HEK293 (cell line): ENCODE results near the gene FAM107A.

Source experiments
- ATF2 ChIP-seq: fragments of 450-650 bp; formaldehyde crosslinking; IDR thresholded peaks from 2 replicates; pipeline ENCODE4 v1.5.1; 2016; ENCODE audit warnings: missing biosample characterization, missing genetic modification characterization, low read depth
- BCL11A ChIP-seq: fragments of 450-650 bp; formaldehyde crosslinking; IDR thresholded peaks from 2 replicates; pipeline ENCODE4 v1.5.1; 2016; ENCODE audit warnings: low read depth, missing biosample characterization, missing genetic modification characterization
- GLI4 ChIP-seq: fragments of 450-650 bp; formaldehyde crosslinking; IDR thresholded peaks from 2 replicates; pipeline ENCODE4 v1.5.1; 2016; ENCODE audit warnings: missing biosample characterization, missing genetic modification characterization
- PATZ1 ChIP-seq: fragments of 450-650 bp; formaldehyde crosslinking; IDR thresholded peaks from 2 replicates; pipeline ENCODE4 v1.5.1; 2016; ENCODE audit warnings: missing biosample characterization, missing genetic modification characterization
- ZBTB10 ChIP-seq: fragments of 450-650 bp; formaldehyde crosslinking; IDR thresholded peaks from 2 replicates; pipeline ENCODE4 v1.5.1; 2016; ENCODE audit warnings: missing biosample characterization, missing genetic modification characterization
- ZBTB17 ChIP-seq: fragments of 450-650 bp; formaldehyde crosslinking; IDR thresholded peaks from 2 replicates; pipeline ENCODE4 v1.5.1; 2016; ENCODE audit warnings: missing biosample characterization, missing genetic modification characterization
- ZBTB48 ChIP-seq: fragments of 450-650 bp; formaldehyde crosslinking; IDR thresholded peaks from 2 replicates; pipeline ENCODE4 v1.5.1; 2016; ENCODE audit warnings: missing biosample characterization, missing genetic modification characterization
- ZNF202 ChIP-seq: fragments of 450-650 bp; formaldehyde crosslinking; IDR thresholded peaks from 2 replicates; pipeline ENCODE4 v1.5.1; 2016; ENCODE audit warnings: missing biosample characterization, missing genetic modification characterization, borderline replicate concordance
- ZNF214 ChIP-seq: fragments of 450-650 bp; formaldehyde crosslinking; IDR thresholded peaks from 2 replicates; pipeline ENCODE4 v1.5.1; 2017; ENCODE audit warnings: missing biosample characterization, mild to moderate bottlenecking, missing genetic modification characterization, borderline replicate concordance
- ZNF473 ChIP-seq: fragments of 450-650 bp; formaldehyde crosslinking; IDR thresholded peaks from 2 replicates; pipeline ENCODE4 v1.5.1; 2017; ENCODE audit warnings: missing biosample characterization, missing genetic modification characterization
- ZNF561 ChIP-seq: fragments of 450-650 bp; IDR thresholded peaks from 2 replicates; pipeline ENCODE4 v1.5.1; 2018; ENCODE audit warnings: missing biosample characterization, missing genetic modification characterization, borderline replicate concordance
- ZNF624 ChIP-seq: fragments of 450-650 bp; formaldehyde crosslinking; IDR thresholded peaks from 2 replicates; pipeline ENCODE4 v1.5.1; 2017; ENCODE audit warnings: missing biosample characterization, missing genetic modification characterization
- ZNF626 ChIP-seq: fragments of 450-650 bp; sonication (Bioruptor Pico); formaldehyde crosslinking; IDR thresholded peaks from 2 replicates; pipeline ENCODE4 v1.5.1; 2018; ENCODE audit warnings: missing biosample characterization, missing genetic modification characterization, inconsistent platforms
- ZNF664 ChIP-seq: fragments of 450-650 bp; formaldehyde crosslinking; IDR thresholded peaks from 2 replicates; pipeline ENCODE4 v1.5.1; 2016; ENCODE audit warnings: missing biosample characterization, missing genetic modification characterization
- ZNF670 ChIP-seq: fragments of 450-650 bp; formaldehyde crosslinking; IDR thresholded peaks from 2 replicates; pipeline ENCODE4 v1.5.1; 2016; ENCODE audit warnings: missing biosample characterization, missing genetic modification characterization, low read depth
- ZNF707 ChIP-seq: fragments of 450-650 bp; formaldehyde crosslinking; IDR thresholded peaks from 2 replicates; pipeline ENCODE4 v1.5.1; 2016; ENCODE audit warnings: missing biosample characterization, missing genetic modification characterization
- ZNF837 ChIP-seq: fragments of 450-650 bp; formaldehyde crosslinking; IDR thresholded peaks from 2 replicates; pipeline ENCODE4 v1.5.1; 2016; ENCODE audit warnings: missing biosample characterization, missing genetic modification characterization
- TF ChIP-seq, protein P1 (sequence below): fragments of 450-650 bp; formaldehyde crosslinking; IDR thresholded peaks from 2 replicates; pipeline ENCODE4 v1.5.1; 2016; ENCODE audit warnings: missing biosample characterization, missing genetic modification characterization, borderline replicate concordance
- TF ChIP-seq, protein P2 (sequence below): fragments of 450-650 bp; formaldehyde crosslinking; IDR thresholded peaks from 2 replicates; pipeline ENCODE4 v1.5.1; 2016; ENCODE audit warnings: missing biosample characterization, missing genetic modification characterization
- TF ChIP-seq, protein P3 (sequence below): fragments of 450-650 bp; formaldehyde crosslinking; IDR thresholded peaks from 2 replicates; pipeline ENCODE4 v1.5.1; 2017; ENCODE audit warnings: missing biosample characterization, missing genetic modification characterization
- TF ChIP-seq, protein P4 (sequence below): fragments of 450-650 bp; formaldehyde crosslinking; IDR thresholded peaks from 2 replicates; pipeline ENCODE4 v1.5.1; 2016; ENCODE audit warnings: missing biosample characterization, missing genetic modification characterization, borderline replicate concordance

Gene FAM107A

GRCh38 chr3:58526515-58526957 lies 50.7 kb downstream of the FAM107A start (continued):
- TF ChIP-seq BCL11A (tag by site-specific recombination) (no peak), ZNF561 (no peak), ZBTB48 (no peak), ZNF707 (tag by site-specific recombination) (no peak), PATZ1 (tag by site-specific recombination) (no peak), ZNF473 (tag by site-specific recombination) (no peak), GLI4 (tag by site-specific recombination) (no peak), ZNF664 (tag by site-specific recombination) (peak; percentile 92), ZBTB17 (tag by site-specific recombination) (0 out of 2 replicates have a peak, but pooled peaks have one; percentile 41), ZNF626 (tag by site-specific recombination) (no peak), ATF2 (tag by site-specific recombination) (0 out of 2 replicates have a peak, but pooled peaks have one; percentile 28), ZBTB10 (tag by site-specific recombination) (no peak), ZNF624 (tag by site-specific recombination) (no peak), ZNF670 (tag by site-specific recombination) (no peak), ZNF214 (tag by site-specific recombination) (no peak), ZNF837 (tag by site-specific recombination) (no peak), ZNF202 (no peak)
- TF ChIP-seq, protein P1, sequence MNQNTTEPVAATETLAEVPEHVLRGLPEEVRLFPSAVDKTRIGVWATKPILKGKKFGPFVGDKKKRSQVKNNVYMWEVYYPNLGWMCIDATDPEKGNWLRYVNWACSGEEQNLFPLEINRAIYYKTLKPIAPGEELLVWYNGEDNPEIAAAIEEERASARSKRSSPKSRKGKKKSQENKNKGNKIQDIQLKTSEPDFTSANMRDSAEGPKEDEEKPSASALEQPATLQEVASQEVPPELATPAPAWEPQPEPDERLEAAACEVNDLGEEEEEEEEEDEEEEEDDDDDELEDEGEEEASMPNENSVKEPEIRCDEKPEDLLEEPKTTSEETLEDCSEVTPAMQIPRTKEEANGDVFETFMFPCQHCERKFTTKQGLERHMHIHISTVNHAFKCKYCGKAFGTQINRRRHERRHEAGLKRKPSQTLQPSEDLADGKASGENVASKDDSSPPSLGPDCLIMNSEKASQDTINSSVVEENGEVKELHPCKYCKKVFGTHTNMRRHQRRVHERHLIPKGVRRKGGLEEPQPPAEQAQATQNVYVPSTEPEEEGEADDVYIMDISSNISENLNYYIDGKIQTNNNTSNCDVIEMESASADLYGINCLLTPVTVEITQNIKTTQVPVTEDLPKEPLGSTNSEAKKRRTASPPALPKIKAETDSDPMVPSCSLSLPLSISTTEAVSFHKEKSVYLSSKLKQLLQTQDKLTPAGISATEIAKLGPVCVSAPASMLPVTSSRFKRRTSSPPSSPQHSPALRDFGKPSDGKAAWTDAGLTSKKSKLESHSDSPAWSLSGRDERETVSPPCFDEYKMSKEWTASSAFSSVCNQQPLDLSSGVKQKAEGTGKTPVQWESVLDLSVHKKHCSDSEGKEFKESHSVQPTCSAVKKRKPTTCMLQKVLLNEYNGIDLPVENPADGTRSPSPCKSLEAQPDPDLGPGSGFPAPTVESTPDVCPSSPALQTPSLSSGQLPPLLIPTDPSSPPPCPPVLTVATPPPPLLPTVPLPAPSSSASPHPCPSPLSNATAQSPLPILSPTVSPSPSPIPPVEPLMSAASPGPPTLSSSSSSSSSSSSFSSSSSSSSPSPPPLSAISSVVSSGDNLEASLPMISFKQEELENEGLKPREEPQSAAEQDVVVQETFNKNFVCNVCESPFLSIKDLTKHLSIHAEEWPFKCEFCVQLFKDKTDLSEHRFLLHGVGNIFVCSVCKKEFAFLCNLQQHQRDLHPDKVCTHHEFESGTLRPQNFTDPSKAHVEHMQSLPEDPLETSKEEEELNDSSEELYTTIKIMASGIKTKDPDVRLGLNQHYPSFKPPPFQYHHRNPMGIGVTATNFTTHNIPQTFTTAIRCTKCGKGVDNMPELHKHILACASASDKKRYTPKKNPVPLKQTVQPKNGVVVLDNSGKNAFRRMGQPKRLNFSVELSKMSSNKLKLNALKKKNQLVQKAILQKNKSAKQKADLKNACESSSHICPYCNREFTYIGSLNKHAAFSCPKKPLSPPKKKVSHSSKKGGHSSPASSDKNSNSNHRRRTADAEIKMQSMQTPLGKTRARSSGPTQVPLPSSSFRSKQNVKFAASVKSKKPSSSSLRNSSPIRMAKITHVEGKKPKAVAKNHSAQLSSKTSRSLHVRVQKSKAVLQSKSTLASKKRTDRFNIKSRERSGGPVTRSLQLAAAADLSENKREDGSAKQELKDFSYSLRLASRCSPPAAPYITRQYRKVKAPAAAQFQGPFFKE (tag by site-specific recombination): no peak
- TF ChIP-seq, protein P2, sequence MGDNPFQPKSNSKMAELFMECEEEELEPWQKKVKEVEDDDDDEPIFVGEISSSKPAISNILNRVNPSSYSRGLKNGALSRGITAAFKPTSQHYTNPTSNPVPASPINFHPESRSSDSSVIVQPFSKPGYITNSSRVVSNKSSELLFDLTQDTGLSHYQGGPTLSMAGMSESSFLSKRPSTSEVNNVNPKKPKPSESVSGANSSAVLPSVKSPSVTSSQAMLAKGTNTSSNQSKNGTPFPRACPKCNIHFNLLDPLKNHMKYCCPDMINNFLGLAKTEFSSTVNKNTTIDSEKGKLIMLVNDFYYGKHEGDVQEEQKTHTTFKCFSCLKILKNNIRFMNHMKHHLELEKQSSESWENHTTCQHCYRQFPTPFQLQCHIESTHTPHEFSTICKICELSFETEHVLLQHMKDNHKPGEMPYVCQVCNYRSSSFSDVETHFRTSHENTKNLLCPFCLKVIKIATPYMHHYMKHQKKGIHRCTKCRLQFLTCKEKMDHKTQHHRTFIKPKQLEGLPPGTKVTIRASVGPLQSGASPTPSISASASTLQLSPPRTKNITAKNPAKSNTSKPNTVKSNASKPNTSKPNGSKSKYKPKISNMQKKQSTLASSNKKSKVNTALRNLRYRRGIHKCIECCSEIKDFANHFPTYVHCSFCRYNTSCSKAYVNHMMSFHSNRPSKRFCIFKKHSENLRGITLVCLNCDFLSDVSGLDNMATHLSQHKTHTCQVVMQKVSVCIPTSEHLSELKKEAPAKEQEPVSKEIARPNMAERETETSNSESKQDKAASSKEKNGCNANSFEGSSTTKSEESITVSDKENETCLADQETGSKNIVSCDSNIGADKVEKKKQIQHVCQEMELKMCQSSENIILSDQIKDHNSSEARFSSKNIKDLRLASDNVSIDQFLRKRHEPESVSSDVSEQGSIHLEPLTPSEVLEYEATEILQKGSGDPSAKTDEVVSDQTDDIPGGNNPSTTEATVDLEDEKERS (tag by site-specific recombination): no peak
- TF ChIP-seq, protein P3, sequence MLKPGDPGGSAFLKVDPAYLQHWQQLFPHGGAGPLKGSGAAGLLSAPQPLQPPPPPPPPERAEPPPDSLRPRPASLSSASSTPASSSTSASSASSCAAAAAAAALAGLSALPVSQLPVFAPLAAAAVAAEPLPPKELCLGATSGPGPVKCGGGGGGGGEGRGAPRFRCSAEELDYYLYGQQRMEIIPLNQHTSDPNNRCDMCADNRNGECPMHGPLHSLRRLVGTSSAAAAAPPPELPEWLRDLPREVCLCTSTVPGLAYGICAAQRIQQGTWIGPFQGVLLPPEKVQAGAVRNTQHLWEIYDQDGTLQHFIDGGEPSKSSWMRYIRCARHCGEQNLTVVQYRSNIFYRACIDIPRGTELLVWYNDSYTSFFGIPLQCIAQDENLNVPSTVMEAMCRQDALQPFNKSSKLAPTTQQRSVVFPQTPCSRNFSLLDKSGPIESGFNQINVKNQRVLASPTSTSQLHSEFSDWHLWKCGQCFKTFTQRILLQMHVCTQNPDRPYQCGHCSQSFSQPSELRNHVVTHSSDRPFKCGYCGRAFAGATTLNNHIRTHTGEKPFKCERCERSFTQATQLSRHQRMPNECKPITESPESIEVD (tag by site-specific recombination): no peak
- TF ChIP-seq, protein P4, sequence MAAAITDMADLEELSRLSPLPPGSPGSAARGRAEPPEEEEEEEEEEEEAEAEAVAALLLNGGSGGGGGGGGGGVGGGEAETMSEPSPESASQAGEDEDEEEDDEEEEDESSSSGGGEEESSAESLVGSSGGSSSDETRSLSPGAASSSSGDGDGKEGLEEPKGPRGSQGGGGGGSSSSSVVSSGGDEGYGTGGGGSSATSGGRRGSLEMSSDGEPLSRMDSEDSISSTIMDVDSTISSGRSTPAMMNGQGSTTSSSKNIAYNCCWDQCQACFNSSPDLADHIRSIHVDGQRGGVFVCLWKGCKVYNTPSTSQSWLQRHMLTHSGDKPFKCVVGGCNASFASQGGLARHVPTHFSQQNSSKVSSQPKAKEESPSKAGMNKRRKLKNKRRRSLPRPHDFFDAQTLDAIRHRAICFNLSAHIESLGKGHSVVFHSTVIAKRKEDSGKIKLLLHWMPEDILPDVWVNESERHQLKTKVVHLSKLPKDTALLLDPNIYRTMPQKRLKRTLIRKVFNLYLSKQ (tag by site-specific recombination): no peak
